ENCODE results near the gene DSE.
"Not testable (repeated sequence)": the region's sequence is repeated elsewhere in the genome, so short reads cannot be mapped to it uniquely, and the experiment has no call there.

Gene DSE

GRCh38 chr6:116370760-116371119 lies at the start of gene DSE:
DSE (plus strand) TSS chr6:116370947; CDS start chr6:116399251, 28,304 bp downstream.
- peak; percentile 50 for DNase-seq (ENCODE audit: low spot score)

DNA sequence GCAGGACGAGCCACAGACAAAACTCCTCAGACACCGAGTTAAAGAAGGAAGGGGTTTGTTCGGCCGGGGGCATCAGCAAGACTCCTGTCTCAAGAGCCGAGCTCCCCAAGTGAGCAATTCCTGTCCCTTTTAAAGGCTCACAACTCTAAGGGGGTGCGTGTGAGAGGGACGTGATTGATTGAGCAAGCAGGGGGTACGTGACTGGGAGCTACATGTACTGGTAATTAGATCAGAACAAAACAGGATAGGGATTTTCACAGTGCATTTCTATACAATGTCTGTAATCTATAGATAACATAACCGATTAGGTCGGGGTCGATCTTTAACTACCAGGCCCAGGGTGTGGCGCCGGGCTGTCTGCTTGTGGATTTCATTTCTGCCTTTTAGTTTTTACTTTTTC lies 48.8 kb upstream of the DSE start:
- DNase-seq (ENCODE audit: low spot score) = not testable (repeated sequence)

GRCh38 chr6:116323863-116324262 lies 46.9 kb upstream of the DSE start:
- no peak for DNase-seq (ENCODE audit: low spot score)

DNA sequence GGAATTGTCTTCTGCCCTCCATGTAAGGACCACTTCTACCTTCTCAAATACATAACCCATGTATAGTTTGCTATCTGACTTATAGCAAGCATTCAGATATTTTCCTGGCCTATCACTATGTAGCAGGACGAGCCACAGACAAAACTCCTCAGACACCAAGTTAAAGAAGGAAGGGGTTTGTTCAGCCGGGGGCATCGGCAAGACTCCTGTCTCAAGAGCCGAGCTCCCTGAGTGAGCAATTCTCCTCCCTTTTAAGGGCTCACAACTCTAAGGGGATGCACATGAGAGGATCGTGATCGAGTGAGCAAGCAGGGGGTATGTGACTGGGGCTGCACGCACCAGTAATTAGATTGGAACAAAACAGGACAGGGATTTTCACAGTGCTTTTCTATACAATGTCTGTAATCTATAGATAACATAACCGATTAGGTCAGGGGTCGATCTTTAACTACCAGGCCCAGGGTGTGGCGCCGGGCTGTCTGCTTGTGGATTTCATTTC lies 45.1 kb upstream of the DSE start:
- not testable (repeated sequence) for DNase-seq (ENCODE audit: low spot score)

GRCh38 chr6:116326181-116326671 lies 44.5 kb upstream of the DSE start:
- DNase-seq (ENCODE audit: low spot score) = no peak

DNA sequence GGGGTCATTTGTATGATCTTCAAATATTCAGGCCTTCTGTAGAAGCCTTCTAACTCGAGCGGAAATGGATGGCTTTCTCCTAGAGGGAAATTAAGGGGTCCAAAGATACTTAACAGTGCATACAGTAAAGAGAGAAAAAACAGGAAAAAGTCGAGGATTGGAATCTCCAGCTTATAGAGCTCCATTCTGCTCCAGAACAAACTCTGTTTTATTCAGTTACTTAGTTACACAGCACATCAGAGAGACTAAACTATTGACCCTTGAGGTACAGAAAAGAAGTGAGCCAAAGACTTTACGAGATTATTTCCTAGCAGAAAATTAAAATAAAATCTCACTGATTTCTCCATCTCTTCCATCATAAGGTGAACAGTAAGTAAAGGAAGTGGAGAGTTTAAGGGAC lies 43.8 kb upstream of the DSE start:
- DNase-seq (ENCODE audit: low spot score) = no peak

DNA sequence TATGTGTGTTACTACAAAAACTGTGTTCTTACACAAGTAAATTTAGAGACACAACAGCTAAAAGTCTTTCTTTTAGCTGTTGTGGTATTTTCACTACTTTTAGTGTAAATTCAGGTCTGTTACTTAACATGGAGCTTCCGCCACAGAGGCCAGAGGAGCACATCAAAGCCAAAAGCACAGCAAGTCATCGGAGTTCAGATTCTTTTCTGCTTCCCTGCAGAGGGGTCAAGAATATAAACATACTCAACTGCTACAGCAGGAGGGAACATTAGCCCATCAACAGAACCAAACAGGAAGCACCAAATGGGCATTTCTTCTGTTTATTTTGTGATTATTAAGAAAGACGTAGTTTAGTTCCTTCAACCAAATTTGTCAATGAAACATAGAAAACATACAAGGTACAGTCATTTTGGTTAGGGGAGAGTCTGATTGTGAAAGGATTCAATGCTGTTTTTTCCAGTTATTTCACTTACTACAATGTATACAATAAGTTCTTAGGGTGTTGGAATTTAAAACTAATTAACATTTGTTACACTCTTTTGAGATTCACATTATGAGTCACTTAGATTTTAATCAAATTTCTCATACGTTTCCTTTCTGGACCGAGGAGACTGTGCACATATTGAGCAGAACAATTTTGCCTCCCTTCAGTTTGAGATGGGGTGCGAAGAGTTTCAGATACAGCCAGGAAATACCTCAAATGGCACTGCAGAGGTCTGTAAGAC lies 42.8 kb upstream of the DSE start:
- no peak for DNase-seq (ENCODE audit: low spot score)

DNA sequence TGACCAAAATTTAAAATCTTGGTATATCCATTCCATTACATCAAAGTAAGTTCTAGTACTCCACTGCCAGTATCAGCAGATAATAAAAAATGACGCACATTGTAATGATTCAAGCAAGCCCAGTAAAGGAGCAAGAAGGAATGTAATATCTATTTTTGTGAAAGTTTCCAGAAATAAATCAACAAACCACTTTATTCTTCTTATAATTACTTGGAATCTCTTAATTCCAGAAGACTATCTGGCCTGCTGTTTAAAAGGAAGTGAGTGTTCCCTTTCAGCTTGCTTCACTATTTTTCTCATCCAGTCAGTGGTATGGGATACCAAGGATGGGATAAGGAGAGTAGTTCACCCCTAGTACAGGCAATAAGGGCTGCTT lies 42.2 kb upstream of the DSE start:
- DNase-seq (ENCODE audit: low spot score) = no peak

GRCh38 chr6:116329156-116329555 lies 41.6 kb upstream of the DSE start:
- DNase-seq (ENCODE audit: low spot score) = no peak

- no peak for DNase-seq (ENCODE audit: low spot score)
Measured at GRCh38 chr6:116330511-116330910, 40.2 kb upstream of the DSE start.

DNA sequence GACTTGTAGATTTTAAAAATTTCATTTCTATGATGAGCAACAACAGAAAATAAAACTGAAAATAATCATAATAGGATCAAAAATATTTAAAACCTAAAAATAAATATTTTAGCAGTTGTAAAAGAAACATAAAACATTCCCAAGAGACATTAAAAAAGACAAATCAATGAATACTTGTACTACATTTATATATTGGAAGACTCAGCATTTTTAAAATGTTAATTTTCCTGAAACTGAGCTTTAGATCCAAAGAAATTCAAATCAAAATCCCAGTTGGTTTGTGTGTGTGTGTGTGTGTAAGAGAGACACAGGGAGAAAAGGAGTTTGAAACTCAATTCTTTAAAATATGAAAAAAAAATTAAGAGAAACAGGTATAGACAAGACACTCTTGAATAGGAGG lies 38.7 kb upstream of the DSE start:
- no peak for DNase-seq (ENCODE audit: low spot score)

- DNase-seq (ENCODE audit: low spot score) = not testable (repeated sequence)
Measured at GRCh38 chr6:116334638-116335409, 35.9 kb upstream of the DSE start.

GRCh38 chr6:116335612-116336215 lies 35.0 kb upstream of the DSE start:
- DNase-seq (ENCODE audit: low spot score) = no peak

DNA sequence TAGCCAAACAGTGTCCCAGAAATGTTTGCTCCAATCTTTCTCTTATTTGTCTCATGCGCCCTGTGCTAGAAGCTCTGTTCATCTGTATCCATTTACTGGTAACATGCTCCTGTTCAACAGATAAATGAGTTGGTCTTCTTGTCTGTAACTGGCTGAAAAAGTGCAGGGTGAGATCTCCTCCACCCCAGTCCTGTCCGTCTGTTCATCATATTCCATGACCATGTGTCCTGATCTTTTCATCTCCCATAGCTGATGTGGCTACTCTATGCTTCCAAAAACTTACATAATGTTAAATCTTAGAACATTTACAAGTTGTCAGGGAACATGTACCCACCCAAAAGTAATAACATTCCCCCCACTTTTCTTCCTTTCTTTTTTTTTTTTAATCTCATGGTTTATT lies 31.8 kb upstream of the DSE start:
- no peak for DNase-seq (ENCODE audit: low spot score)

DNA sequence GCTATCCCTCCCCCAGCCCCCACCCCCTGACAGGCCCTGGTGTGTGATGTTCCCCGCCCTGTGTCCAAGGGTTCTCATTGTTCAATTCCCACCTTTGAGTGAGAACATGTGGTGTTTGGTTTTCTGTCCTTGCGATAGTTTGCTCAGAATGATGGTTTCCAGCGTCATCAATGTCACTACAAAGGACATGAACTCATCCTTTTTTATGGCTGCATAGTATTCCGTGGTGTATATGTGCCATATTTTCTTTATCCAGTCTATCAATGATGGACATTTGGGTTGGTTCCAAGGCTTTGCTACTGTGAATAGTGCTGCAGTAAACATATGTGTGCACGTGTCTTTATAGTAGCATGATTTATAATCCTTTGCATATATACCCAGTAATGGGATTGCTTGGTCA lies 30.1 kb upstream of the DSE start:
- DNase-seq (ENCODE audit: low spot score) = not testable (repeated sequence)

- no peak for DNase-seq (ENCODE audit: low spot score)
Measured at GRCh38 chr6:116349216-116349615, 21.5 kb upstream of the DSE start.

DNA sequence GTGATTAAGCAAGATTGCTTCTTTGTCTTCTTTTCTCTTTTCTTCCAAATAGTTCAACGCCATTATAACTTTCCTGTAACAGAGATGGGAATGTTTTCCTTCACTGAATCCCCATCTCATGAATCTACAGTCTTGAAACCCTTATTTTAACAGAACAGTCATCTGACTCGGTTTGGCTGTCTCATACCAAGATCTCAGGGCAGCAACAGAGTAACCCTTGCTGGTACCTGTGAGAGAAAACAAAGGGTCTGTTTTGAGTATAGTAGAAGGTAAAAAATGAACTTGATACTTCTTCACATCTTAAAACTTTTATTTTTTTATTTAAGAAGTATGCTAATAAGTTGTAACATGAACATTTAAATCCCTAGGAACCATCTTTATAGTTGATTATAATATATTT lies 19.6 kb upstream of the DSE start:
- no peak for DNase-seq (ENCODE audit: low spot score)

- DNase-seq (ENCODE audit: low spot score) = no peak
Measured at GRCh38 chr6:116352515-116353471, 18.0 kb upstream of the DSE start.

GRCh38 chr6:116354236-116354635 lies 16.5 kb upstream of the DSE start:
- DNase-seq (ENCODE audit: low spot score) = no peak

DNA sequence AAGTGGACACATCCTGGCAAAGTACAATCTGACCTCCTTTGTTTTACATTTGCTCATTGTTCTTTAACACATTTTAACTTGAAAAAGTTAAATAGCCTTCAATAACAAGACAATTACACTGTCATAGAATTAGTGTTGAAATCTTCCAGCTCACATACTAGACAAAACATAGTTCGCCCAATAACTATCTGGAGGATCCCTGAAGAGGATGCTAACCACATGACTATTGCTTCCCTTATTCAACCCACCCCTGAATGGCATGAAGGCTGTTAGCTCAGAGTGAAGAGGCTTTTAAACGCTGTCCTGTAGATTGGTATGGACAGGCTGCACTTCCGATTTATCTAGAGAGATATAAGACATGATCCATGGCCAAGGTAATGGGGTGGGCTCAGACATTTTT lies 15.0 kb upstream of the DSE start:
- DNase-seq (ENCODE audit: low spot score) = no peak

DNA sequence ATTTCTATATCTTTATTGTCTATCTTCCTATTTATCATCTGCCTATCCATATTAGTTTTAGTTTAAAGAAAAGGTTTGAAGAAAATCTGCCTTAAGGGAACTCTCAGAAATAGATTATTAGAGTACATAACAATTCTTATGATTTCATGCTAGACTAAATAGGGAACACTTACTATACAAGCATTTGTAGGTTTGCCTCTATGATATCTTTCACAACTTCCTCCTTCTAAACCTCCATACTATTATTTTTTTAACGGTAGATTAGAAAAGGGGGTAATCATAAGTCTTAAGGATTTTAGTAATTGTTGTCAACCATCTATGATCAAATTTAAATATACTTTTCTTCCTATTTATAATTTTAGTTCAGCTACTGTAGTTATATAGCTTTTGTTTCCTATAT lies 11.6 kb upstream of the DSE start:
- DNase-seq (ENCODE audit: low spot score) = no peak

DNA sequence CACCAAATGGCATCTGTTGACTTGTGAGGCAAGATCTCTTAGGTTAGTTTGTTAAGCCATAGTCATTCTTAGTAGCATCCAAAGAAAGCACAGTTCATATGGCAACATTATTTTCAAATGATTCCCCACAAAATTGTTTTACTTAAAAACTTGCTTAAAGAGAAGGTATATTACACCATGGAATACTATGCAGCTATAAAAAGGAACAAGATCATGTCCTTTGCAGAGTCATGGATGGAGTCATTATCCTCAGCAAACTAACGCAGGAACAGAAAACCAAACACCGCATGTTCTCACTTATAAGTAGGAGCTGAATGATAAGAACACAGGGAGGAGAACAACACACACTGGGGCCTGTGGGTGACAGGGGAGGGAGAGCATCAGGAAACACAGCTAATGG lies 10.9 kb upstream of the DSE start:
- DNase-seq (ENCODE audit: low spot score) = no peak
